ENCODE results near the gene LRIF1.

The LRIF1 gene

GRCh38 chr1:110921953-110922352, 41.8 kb downstream of the LRIF1 start:
- Histone ChIP-seq H3K36me3 (ENCODE audit: control insufficient read depth in 1 of 2, insufficient read depth in 2 of 2, low read length in 2 of 2) (no peaks in the 10 kb centered on the region), H3K27me3 (ENCODE audit: control insufficient read depth in 1 of 2, insufficient read depth in 2 of 2, low read length in 2 of 2) (no peaks in the 10 kb centered on the region), H3K27ac (ENCODE audit: low read depth, low read length) (no peak overlapping the region), H3K4me1 (ENCODE audit: control insufficient read depth in 1 of 2, insufficient read depth in 2 of 2, low read length in 2 of 2) (no peaks in the 10 kb centered on the region), H3K9ac (ENCODE audit: low read depth in 1 of 2, low read length in 2 of 2) (no peak overlapping the region), H3K4me3 (ENCODE audit: low read depth in 1 of 2, low read length in 2 of 2) (no peak overlapping the region), H3K9me3 (ENCODE audit: control insufficient read depth in 1 of 2, low read length in 2 of 2) (peaks cover 0 to 3% of the 10 kb centered on the region in 2 donors)

- Histone ChIP-seq H3K27me3 (ENCODE audit: control insufficient read depth in 1 of 2, insufficient read depth in 2 of 2, low read length in 2 of 2) (no peaks in the 10 kb centered on the region), H3K36me3 (ENCODE audit: control insufficient read depth in 1 of 2, insufficient read depth in 2 of 2, low read length in 2 of 2) (no peaks in the 10 kb centered on the region), H3K9me3 (ENCODE audit: control insufficient read depth in 1 of 2, low read length in 2 of 2) (peaks cover 0 to 5% of the 10 kb centered on the region in 2 donors), H3K4me3 (ENCODE audit: low read depth in 1 of 2, low read length in 2 of 2) (no peak overlapping the region), H3K27ac (ENCODE audit: low read depth, low read length) (no peak overlapping the region), H3K9ac (ENCODE audit: low read depth in 1 of 2, low read length in 2 of 2) (no peak overlapping the region), H3K4me1 (ENCODE audit: control insufficient read depth in 1 of 2, insufficient read depth in 2 of 2, low read length in 2 of 2) (no peaks in the 10 kb centered on the region)
These were observed 45.7 kb downstream of the LRIF1 start for GRCh38 chr1:110918016-110918415.

DNA sequence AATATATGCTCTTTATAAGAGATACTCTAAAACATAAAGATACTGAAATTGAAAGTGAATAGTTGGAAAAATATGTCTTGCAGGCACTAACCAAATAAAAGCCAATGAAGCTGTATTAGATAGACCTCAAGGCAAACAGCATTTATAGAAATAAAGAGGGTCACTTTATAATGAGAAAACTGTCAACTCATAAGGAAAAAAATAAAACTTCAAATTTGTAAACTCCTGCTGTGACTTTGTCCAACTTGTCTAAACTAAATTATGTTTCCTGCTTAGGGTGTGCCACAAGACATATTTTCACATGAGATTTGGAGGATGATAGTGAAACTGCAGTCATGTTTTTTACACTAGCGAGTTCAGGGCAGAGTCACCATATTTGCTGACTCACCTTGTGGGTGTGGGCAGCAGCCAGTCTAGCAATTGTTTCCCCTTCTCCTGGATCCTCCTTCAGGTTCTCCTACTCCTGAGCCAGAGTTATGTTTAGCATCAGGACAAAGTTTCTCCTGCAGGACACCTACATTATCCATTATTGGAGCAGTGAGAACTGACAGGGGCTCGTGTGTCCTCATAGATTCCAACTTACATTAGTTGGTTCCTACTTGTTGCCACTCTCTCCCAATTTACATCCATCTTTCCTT, 46.9 kb downstream of the LRIF1 start:
- no peaks in the 10 kb centered on the region for H3K4me1 ChIP-seq (ENCODE audit: control insufficient read depth in 1 of 2, insufficient read depth in 2 of 2, low read length in 2 of 2)
- no peak overlapping the region for H3K9ac ChIP-seq (ENCODE audit: low read depth in 1 of 2, low read length in 2 of 2)

DNA sequence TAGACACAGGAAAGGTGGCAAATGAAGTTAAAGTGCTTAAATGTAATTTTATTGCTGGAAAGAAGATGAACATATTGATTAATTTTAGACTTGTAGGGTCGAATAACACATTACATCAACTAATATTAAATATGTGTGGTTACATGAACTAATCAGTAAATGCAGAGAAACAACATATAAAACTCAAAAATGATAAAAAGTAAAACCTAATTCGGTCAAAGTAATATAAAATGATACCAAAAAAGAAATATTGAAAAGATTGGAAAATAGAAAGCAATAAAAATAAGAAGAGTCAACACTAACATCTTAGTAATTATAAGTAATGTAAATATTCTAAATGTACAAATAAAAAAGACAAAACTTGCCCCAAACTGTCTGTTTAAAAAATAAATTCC, 47.5 kb downstream of the LRIF1 start:
- H3K9me3 ChIP-seq (ENCODE audit: control insufficient read depth in 1 of 2, low read length in 2 of 2) = peaks cover 0 to 6% of the 10 kb centered on the region in 2 donors
- no peak overlapping the region for H3K4me3 ChIP-seq (ENCODE audit: low read depth in 1 of 2, low read length in 2 of 2)
- no peaks in the 10 kb centered on the region for H3K4me1 ChIP-seq (ENCODE audit: control insufficient read depth in 1 of 2, insufficient read depth in 2 of 2, low read length in 2 of 2)
- H3K9ac ChIP-seq (ENCODE audit: low read depth in 1 of 2, low read length in 2 of 2) = no peak overlapping the region
- no peaks in the 10 kb centered on the region for H3K36me3 ChIP-seq (ENCODE audit: control insufficient read depth in 1 of 2, insufficient read depth in 2 of 2, low read length in 2 of 2)
- H3K27ac ChIP-seq (ENCODE audit: low read depth, low read length) = no peak overlapping the region
- no peaks in the 10 kb centered on the region for H3K27me3 ChIP-seq (ENCODE audit: control insufficient read depth in 1 of 2, insufficient read depth in 2 of 2, low read length in 2 of 2)

More for the DNA sequence above, 46.9 kb downstream of the LRIF1 start:
- Histone ChIP-seq H3K27me3 (ENCODE audit: control insufficient read depth in 1 of 2, insufficient read depth in 2 of 2, low read length in 2 of 2) (no peaks in the 10 kb centered on the region), H3K4me3 (ENCODE audit: low read depth in 1 of 2, low read length in 2 of 2) (no peak overlapping the region), H3K9me3 (ENCODE audit: control insufficient read depth in 1 of 2, low read length in 2 of 2) (peaks cover 0 to 6% of the 10 kb centered on the region in 2 donors), H3K36me3 (ENCODE audit: control insufficient read depth in 1 of 2, insufficient read depth in 2 of 2, low read length in 2 of 2) (no peaks in the 10 kb centered on the region), H3K27ac (ENCODE audit: low read depth, low read length) (no peak overlapping the region)

- Histone ChIP-seq H3K4me3 (ENCODE audit: low read depth in 1 of 2, low read length in 2 of 2) (no peak overlapping the region), H3K36me3 (ENCODE audit: control insufficient read depth in 1 of 2, insufficient read depth in 2 of 2, low read length in 2 of 2) (no peaks in the 10 kb centered on the region), H3K27ac (ENCODE audit: low read depth, low read length) (no peak overlapping the region), H3K9ac (ENCODE audit: low read depth in 1 of 2, low read length in 2 of 2) (no peak overlapping the region), H3K9me3 (ENCODE audit: control insufficient read depth in 1 of 2, low read length in 2 of 2) (peaks cover 0 to 6% of the 10 kb centered on the region in 2 donors), H3K4me1 (ENCODE audit: control insufficient read depth in 1 of 2, insufficient read depth in 2 of 2, low read length in 2 of 2) (no peaks in the 10 kb centered on the region), H3K27me3 (ENCODE audit: control insufficient read depth in 1 of 2, insufficient read depth in 2 of 2, low read length in 2 of 2) (no peaks in the 10 kb centered on the region)
These were observed 47.9 kb downstream of the LRIF1 start for GRCh38 chr1:110915804-110916203.

DNA sequence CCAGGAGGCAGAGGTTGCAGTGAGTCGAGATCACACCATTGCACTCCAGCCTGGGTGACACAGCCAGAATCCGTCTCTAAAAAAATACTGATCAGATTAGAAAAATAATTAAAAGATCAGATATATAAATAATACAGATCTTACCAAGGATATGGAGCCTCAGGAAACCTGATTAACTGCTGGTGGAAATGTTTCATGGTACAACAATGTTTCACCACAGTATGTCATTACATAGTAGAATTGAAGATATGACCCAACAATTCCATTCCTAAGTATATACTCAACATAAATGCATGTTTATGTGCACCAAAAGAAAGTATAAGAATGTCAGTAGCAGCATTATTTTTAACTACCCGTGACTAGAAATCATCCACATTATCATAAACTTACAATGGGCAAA, 49.0 kb downstream of the LRIF1 start:
- H3K36me3 ChIP-seq (ENCODE audit: control insufficient read depth in 1 of 2, insufficient read depth in 2 of 2, low read length in 2 of 2) = no peaks in the 10 kb centered on the region
- H3K27me3 ChIP-seq (ENCODE audit: control insufficient read depth in 1 of 2, insufficient read depth in 2 of 2, low read length in 2 of 2) = no peaks in the 10 kb centered on the region
- H3K4me1 ChIP-seq (ENCODE audit: control insufficient read depth in 1 of 2, insufficient read depth in 2 of 2, low read length in 2 of 2) = no peaks in the 10 kb centered on the region
- H3K9ac ChIP-seq (ENCODE audit: low read depth in 1 of 2, low read length in 2 of 2) = no peak overlapping the region
- peaks cover 0 to 6% of the 10 kb centered on the region in 2 donors for H3K9me3 ChIP-seq (ENCODE audit: control insufficient read depth in 1 of 2, low read length in 2 of 2)
- H3K4me3 ChIP-seq (ENCODE audit: low read depth in 1 of 2, low read length in 2 of 2) = no peak overlapping the region
- H3K27ac ChIP-seq (ENCODE audit: low read depth, low read length) = no peak overlapping the region

- Histone ChIP-seq H3K4me1 (ENCODE audit: control insufficient read depth in 1 of 2, insufficient read depth in 2 of 2, low read length in 2 of 2) (no peaks in the 10 kb centered on the region), H3K36me3 (ENCODE audit: control insufficient read depth in 1 of 2, insufficient read depth in 2 of 2, low read length in 2 of 2) (no peaks in the 10 kb centered on the region), H3K4me3 (ENCODE audit: low read depth in 1 of 2, low read length in 2 of 2) (no peak overlapping the region), H3K27ac (ENCODE audit: low read depth, low read length) (no peak overlapping the region), H3K27me3 (ENCODE audit: control insufficient read depth in 1 of 2, insufficient read depth in 2 of 2, low read length in 2 of 2) (no peaks in the 10 kb centered on the region), H3K9ac (ENCODE audit: low read depth in 1 of 2, low read length in 2 of 2) (no peak overlapping the region), H3K9me3 (ENCODE audit: control insufficient read depth in 1 of 2, low read length in 2 of 2) (peaks cover 0 to 6% of the 10 kb centered on the region in 2 donors)
These were observed 50.9 kb downstream of the LRIF1 start for GRCh38 chr1:110912784-110913183.

DNA sequence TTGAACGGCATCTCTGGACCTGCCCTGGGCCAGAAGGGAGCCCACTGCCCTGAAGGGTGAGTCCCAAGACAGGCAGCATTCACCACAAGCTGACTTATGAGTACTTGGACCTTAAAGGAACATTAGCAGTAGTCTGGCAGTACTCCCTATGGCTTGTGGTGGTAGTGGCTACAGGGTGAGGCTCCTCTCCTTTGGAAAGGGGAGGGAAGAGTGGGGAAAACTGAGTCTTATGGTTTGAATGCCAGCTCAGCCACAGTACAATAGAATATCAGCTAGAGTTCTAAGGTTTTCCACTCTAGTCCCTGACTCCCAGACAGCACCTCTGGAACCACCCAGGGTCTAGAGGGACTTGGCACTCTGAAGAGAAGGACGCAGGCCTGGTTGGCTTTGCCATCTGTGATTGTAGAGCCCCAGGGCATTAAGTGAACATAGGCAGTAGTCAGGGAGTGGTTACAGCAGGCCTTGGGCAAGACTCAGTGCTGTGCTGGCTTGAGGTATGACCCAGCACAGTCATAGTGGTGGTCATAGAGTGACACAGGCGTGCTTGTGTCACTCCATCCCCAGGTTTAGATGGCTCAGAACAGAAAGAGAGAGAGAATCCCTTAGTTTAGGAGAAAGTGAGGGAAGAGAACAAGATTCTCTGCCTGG, 59.7 kb downstream of the LRIF1 start:
- Histone ChIP-seq H3K36me3 (ENCODE audit: control insufficient read depth in 1 of 2, insufficient read depth in 2 of 2, low read length in 2 of 2) (peaks cover 0 to 3% of the 10 kb centered on the region in 2 donors), H3K9me3 (ENCODE audit: control insufficient read depth in 1 of 2, low read length in 2 of 2) (no peaks in the 10 kb centered on the region), H3K4me1 (ENCODE audit: control insufficient read depth in 1 of 2, insufficient read depth in 2 of 2, low read length in 2 of 2) (no peaks in the 10 kb centered on the region), H3K9ac (ENCODE audit: low read depth in 1 of 2, low read length in 2 of 2) (no peak overlapping the region), H3K27ac (ENCODE audit: low read depth, low read length) (no peak overlapping the region), H3K27me3 (ENCODE audit: control insufficient read depth in 1 of 2, insufficient read depth in 2 of 2, low read length in 2 of 2) (no peaks in the 10 kb centered on the region), H3K4me3 (ENCODE audit: low read depth in 1 of 2, low read length in 2 of 2) (no peak overlapping the region)

GRCh38 chr1:110902820-110903463, 60.8 kb downstream of the LRIF1 start:
- Histone ChIP-seq H3K9ac (ENCODE audit: low read depth in 1 of 2, low read length in 2 of 2) (no peak overlapping the region), H3K36me3 (ENCODE audit: control insufficient read depth in 1 of 2, insufficient read depth in 2 of 2, low read length in 2 of 2) (peaks cover 0 to 3% of the 10 kb centered on the region in 2 donors), H3K4me1 (ENCODE audit: control insufficient read depth in 1 of 2, insufficient read depth in 2 of 2, low read length in 2 of 2) (no peaks in the 10 kb centered on the region), H3K27me3 (ENCODE audit: control insufficient read depth in 1 of 2, insufficient read depth in 2 of 2, low read length in 2 of 2) (no peaks in the 10 kb centered on the region), H3K4me3 (ENCODE audit: low read depth in 1 of 2, low read length in 2 of 2) (no peak overlapping the region), H3K27ac (ENCODE audit: low read depth, low read length) (no peak overlapping the region), H3K9me3 (ENCODE audit: control insufficient read depth in 1 of 2, low read length in 2 of 2) (no peaks in the 10 kb centered on the region)

DNA sequence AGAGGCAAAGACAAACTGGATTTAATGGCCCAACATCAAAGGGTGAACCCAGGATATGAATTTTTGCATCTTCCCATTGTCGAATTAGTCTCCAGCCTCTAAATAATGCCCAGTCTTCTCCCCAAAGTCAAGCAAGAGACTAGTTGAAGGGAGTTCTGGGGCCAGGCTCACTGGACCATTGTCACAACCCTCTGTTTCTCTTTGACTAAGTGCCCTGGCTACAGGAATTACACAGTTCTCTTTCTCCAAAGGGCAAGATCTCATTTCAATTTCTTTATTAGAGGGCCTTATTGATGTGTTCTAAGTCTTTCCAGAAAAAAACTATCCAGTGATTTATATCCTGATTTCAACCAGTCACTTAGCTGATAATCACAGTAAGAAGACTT, 64.3 kb downstream of the LRIF1 start:
- H3K9me3 ChIP-seq (ENCODE audit: control insufficient read depth in 1 of 2, low read length in 2 of 2) = no peaks in the 10 kb centered on the region
- H3K9ac ChIP-seq (ENCODE audit: low read depth in 1 of 2, low read length in 2 of 2) = no peak overlapping the region
- peaks cover 0 to 3% of the 10 kb centered on the region in 2 donors for H3K36me3 ChIP-seq (ENCODE audit: control insufficient read depth in 1 of 2, insufficient read depth in 2 of 2, low read length in 2 of 2)
- H3K27me3 ChIP-seq (ENCODE audit: control insufficient read depth in 1 of 2, insufficient read depth in 2 of 2, low read length in 2 of 2) = no peaks in the 10 kb centered on the region
- H3K27ac ChIP-seq (ENCODE audit: low read depth, low read length) = no peak overlapping the region
- no peak overlapping the region for H3K4me3 ChIP-seq (ENCODE audit: low read depth in 1 of 2, low read length in 2 of 2)
- no peaks in the 10 kb centered on the region for H3K4me1 ChIP-seq (ENCODE audit: control insufficient read depth in 1 of 2, insufficient read depth in 2 of 2, low read length in 2 of 2)

All from duodenal mucosa (tissue), 2 donors.